ENCODE measurements around the gene PHLDB1. TPM values are rescaled to one million over a fixed set of nuclear protein-coding genes. Genes with fewer than 3 reads are reported as not detected.
"Not testable (repeated sequence)": the region's sequence is repeated elsewhere in the genome, so short reads cannot be mapped to it uniquely, and the experiment has no call there.

The PHLDB1 gene
- total RNA-seq, 1 donor from 2014 or later, result 164 TPM

- H3K27ac Mint-ChIP-seq (ENCODE audit: unreplicated experiment), result no peak overlapping the region
These were observed 5.1 kb upstream of the PHLDB1 start for GRCh38 chr11:118602331-118602730.

GRCh38 chr11:118603709-118604108 lies 3.7 kb upstream of the PHLDB1 start:
- peak overlapping the region; percentile 59 for H3K27ac Mint-ChIP-seq (ENCODE audit: unreplicated experiment)
- not testable (repeated sequence) for DNase-seq (ENCODE audit: low spot score); H3K27me3 Mint-ChIP-seq (ENCODE audit: low read depth); H3K9me3 Mint-ChIP-seq (ENCODE audit: low read depth); H3K4me3 Mint-ChIP-seq (ENCODE audit: unreplicated experiment)
- peaks cover 22% of the 10 kb centered on the region for H3K36me3 Mint-ChIP-seq (ENCODE audit: low read depth)
- H3K4me1 Mint-ChIP-seq (ENCODE audit: low read depth), result peaks cover 42% of the 10 kb centered on the region

More at GRCh38 chr11:118602331-118602730, 5.1 kb upstream of the PHLDB1 start:
- TF ChIP-seq CTCF (IDR thresholded peaks at IDR 0.05), result no peak
- Mint-ChIP-seq H3K27me3 (ENCODE audit: low read depth) (no peaks in the 10 kb centered on the region), H3K36me3 (ENCODE audit: low read depth) (peaks cover 26% of the 10 kb centered on the region), H3K9me3 (ENCODE audit: low read depth) (no peaks in the 10 kb centered on the region), H3K4me1 (ENCODE audit: low read depth) (peaks cover 39% of the 10 kb centered on the region), H3K4me3 (ENCODE audit: unreplicated experiment) (no peak overlapping the region)
- no peak for DNase-seq (ENCODE audit: low spot score)

DNA sequence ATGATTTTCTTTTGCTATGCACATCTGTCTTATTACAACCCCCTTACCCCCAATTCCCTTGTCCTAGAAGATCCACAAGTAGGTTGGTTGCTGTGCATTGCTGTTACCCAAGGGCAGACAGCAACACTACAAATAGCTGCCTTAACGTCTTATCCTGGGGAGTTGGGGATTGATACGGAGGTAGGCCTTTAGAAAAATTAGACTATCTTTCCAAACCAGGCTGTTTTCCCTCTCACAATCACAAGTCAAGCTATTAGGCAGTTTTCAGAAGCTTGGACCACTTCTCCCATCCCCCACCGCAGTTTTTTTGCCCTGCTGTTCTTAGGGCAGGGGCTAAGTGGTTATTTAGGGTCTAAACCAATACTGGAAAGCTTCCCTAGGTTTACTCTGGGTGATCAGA lies 2.8 kb upstream of the PHLDB1 start:
- TF ChIP-seq CTCF (IDR thresholded peaks at IDR 0.05), result no peak
- Mint-ChIP-seq H3K4me1 (ENCODE audit: low read depth) (peaks cover 51% of the 10 kb centered on the region), H3K36me3 (ENCODE audit: low read depth) (peaks cover 22% of the 10 kb centered on the region), H3K9me3 (ENCODE audit: low read depth) (no peaks in the 10 kb centered on the region), H3K27me3 (ENCODE audit: low read depth) (no peaks in the 10 kb centered on the region), H3K27ac (ENCODE audit: unreplicated experiment) (peak overlapping the region; percentile 9), H3K4me3 (ENCODE audit: unreplicated experiment) (no peak overlapping the region)
- DNase-seq (ENCODE audit: low spot score), result no peak

DNA sequence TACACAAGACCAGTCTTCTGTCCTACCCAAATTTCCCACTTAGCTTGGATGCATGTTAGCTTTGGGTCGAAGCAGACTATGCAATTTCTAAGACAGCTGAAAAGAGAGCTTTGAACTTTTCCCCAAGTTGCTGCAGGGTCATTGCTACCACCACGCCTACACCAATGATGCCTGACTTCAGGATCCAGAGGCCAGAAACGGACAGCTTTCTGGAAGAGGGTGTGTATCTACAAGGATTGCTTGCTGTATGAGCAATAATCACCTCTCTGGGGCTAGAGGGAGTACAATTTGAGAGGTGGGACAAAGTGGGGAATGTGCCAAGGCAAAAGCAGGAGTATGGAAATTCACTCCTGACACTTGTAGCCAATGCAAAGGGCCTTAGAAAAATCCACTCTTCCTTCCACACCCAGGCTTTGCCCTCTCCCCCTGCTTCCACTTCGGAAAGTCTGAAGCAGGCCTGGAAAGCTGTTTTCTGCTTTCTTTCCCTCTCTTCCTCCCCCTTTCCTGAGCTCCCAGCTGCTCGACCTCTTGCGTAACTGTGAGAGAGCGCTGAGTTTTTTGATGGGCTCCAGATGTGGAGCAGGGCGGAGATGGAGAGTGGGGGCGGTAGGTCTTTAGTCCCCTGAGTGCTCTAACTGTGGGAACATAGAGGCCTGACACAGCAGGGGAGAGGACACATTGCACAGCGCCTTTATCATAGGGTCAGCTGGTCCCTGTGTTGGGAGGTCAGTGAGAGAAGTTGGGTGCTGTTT lies 2.1 kb upstream of the PHLDB1 start:
- DNase-seq (ENCODE audit: low spot score), result no peak
- Mint-ChIP-seq H3K27ac (ENCODE audit: unreplicated experiment) (peak overlapping the region; percentile 77), H3K27me3 (ENCODE audit: low read depth) (no peaks in the 10 kb centered on the region), H3K9me3 (ENCODE audit: low read depth) (no peaks in the 10 kb centered on the region), H3K4me3 (ENCODE audit: unreplicated experiment) (peak overlapping the region; percentile 29), H3K36me3 (ENCODE audit: low read depth) (peaks cover 15% of the 10 kb centered on the region), H3K4me1 (ENCODE audit: low read depth) (peaks cover 57% of the 10 kb centered on the region)
- no peak for TF ChIP-seq CTCF (IDR thresholded peaks at IDR 0.05)

DNA sequence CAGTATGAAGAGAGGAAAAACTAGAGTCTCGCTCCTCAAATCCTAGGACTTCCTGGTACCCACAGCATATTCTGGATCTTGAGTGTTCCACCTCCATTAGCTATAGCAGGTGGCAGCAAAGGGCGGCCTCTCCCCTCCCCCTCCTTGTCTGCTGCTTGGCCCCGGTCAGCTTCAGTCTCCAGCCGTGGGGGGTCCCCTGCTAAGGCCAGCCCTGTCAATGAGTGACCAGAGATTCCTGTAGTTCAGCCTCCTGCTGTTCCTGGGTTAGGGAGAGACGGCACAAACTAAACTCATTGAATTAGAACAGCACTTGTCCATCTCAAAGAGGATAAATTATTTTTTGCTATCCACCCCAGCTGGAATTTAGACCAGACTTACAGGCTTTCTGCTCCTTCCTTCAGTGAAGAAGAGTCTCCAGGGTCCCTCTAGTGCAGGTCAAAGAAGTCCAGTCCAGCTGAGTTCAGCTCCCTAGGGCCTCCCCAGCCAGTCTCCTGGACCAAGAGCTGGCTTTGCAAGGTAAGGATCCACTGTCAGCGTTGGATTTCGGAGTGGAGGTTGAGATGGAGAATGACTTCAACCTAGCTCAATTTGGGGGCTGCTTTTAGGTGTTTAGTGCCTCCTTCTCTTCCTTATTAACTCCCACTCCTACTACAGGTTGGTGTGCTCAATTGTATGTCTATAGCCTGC lies 1.1 kb upstream of the PHLDB1 start:
- H3K27ac Mint-ChIP-seq (ENCODE audit: unreplicated experiment), result peak overlapping the region; percentile 77

More for the DNA sequence above, 1.1 kb upstream of the PHLDB1 start:
- H3K4me3 Mint-ChIP-seq (ENCODE audit: unreplicated experiment), result peak overlapping the region; percentile 61
- peak; percentile 25 for DNase-seq (ENCODE audit: low spot score)
- no peaks in the 10 kb centered on the region for H3K27me3 Mint-ChIP-seq (ENCODE audit: low read depth)
- peaks cover 15% of the 10 kb centered on the region for H3K36me3 Mint-ChIP-seq (ENCODE audit: low read depth)
- no peak for TF ChIP-seq CTCF (IDR thresholded peaks at IDR 0.05)
- H3K9me3 Mint-ChIP-seq (ENCODE audit: low read depth), result no peaks in the 10 kb centered on the region
- H3K4me1 Mint-ChIP-seq (ENCODE audit: low read depth), result peaks cover 60% of the 10 kb centered on the region
